Tibial nerve (tissue), 4 donors: ENCODE results near the gene GALNT14. TPM values are rescaled to one million over a fixed set of nuclear protein-coding genes. Genes with fewer than 3 reads are reported as not detected.

Experiments
- DNase-seq, 2 donors: peaks; one replicate each; pipeline ENCODE4 v3.0.0-alpha.2; 2019; ENCODE audit warnings: low spot score in 2 of 2
- H3K27ac ChIP-seq, 4 donors: fragments of 200-600 bp; sonication (generic) in 3 of 4; one replicate each; pipeline ENCODE4 v1.5.1; 2017 to 2019; ENCODE audit warnings: mild to moderate bottlenecking in 1 of 4
- H3K27me3 ChIP-seq, 2 donors: fragments of 200-600 bp; sonication (generic) in 1 of 2; one replicate each; pipeline versions ENCODE4 v1.5.1 to v1.6.0; 2017 to 2019
- H3K36me3 ChIP-seq, 3 donors: fragments of 200-600 bp; sonication (generic); one replicate each; pipeline ENCODE4 v1.5.1; 2018 to 2019
- H3K4me1 ChIP-seq, 4 donors: fragments of 200-600 bp; sonication (generic) in 3 of 4; one replicate each; pipeline ENCODE4 v1.5.1; 2017 to 2019
- H3K4me3 ChIP-seq, 4 donors: fragments of 200-600 bp; sonication (generic) in 3 of 4; one replicate each; pipeline ENCODE4 v1.5.1; 2017 to 2019; ENCODE audit warnings: mild to moderate bottlenecking in 1 of 4, moderate library complexity in 1 of 4
- H3K9me3 ChIP-seq, 4 donors: fragments of 200-600 bp; sonication (generic) in 3 of 4; one replicate each; pipeline ENCODE4 v1.5.1; 2017 to 2019
- EP300 ChIP-seq, 2 donors: sonication (generic); formaldehyde crosslinking; IDR thresholded peaks; one replicate each; pipeline ENCODE4 v1.6.1; 2017; ENCODE audit warnings: antibody characterized with exemption in 2 of 2, mild to moderate bottlenecking in 1 of 2
- POLR2A ChIP-seq, 2 donors: fragments of 450-650 bp; IDR thresholded peaks; one replicate each; pipeline ENCODE4 v1.6.1; 2017; ENCODE audit warnings: antibody characterized with exemption in 2 of 2, mild to moderate bottlenecking in 2 of 2, moderate library complexity in 2 of 2
- WGBS, 2 donors: methylation state at CpG; one replicate each; pipeline ENCODE4 v1.1.5; 2018; 5-methylcytosine and 5-hydroxymethylcytosine counted together
- total RNA-seq, 4 donors: library from RNA; depleted of rRNA; stranded (reverse); fragments of >200 nt; gene quantifications; one replicate each; pipeline ENCODE4 v1.1.0, GENCODE V29; 2016
- TF ChIP-seq, protein P1 (sequence below), 5 experiments: fragments of 200-600 bp in 3 of 5; fragments of 450-650 bp in 2 of 5; sonication (generic) in 3 of 5; IDR thresholded peaks; one replicate each; pipeline ENCODE4 v1.5.1; 2016 to 2019; ENCODE audit warnings: antibody characterized with exemption in 5 of 5, mild to moderate bottlenecking in 3 of 5, moderate library complexity in 2 of 5

The GALNT14 gene
- total RNA-seq, 4 donors from 2014 or later = 0.21 to 4.2 (median 0.78) TPM; not detected in 1

GRCh38 chr2:30971231-30972025 lies 166.8 kb downstream of the GALNT14 start:
- H3K9me3 ChIP-seq = no peaks in the 10 kb centered on the region
- no peak overlapping the region for H3K4me3 ChIP-seq
- H3K36me3 ChIP-seq = no peaks in the 10 kb centered on the region
- no peaks in the 10 kb centered on the region for H3K4me1 ChIP-seq
- DNase-seq = no peak
- 73 to 79% methylated on average over 19 of the region's 19 CpGs for WGBS, 2 donors
- H3K27me3 ChIP-seq = no peaks in the 10 kb centered on the region
- H3K27ac ChIP-seq = no peak overlapping the region
- no peak for TF ChIP-seq EP300 (IDR thresholded peaks at IDR 0.05)
- TF ChIP-seq, protein P1, sequence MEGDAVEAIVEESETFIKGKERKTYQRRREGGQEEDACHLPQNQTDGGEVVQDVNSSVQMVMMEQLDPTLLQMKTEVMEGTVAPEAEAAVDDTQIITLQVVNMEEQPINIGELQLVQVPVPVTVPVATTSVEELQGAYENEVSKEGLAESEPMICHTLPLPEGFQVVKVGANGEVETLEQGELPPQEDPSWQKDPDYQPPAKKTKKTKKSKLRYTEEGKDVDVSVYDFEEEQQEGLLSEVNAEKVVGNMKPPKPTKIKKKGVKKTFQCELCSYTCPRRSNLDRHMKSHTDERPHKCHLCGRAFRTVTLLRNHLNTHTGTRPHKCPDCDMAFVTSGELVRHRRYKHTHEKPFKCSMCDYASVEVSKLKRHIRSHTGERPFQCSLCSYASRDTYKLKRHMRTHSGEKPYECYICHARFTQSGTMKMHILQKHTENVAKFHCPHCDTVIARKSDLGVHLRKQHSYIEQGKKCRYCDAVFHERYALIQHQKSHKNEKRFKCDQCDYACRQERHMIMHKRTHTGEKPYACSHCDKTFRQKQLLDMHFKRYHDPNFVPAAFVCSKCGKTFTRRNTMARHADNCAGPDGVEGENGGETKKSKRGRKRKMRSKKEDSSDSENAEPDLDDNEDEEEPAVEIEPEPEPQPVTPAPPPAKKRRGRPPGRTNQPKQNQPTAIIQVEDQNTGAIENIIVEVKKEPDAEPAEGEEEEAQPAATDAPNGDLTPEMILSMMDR (IDR thresholded peaks at IDR 0.05) = no peak
- TF ChIP-seq POLR2A (IDR thresholded peaks at IDR 0.05) = no peak

- 73 to 79% methylated on average over 4 of the region's 4 CpGs for WGBS, 2 donors
- H3K9me3 ChIP-seq = no peaks in the 10 kb centered on the region
- H3K27ac ChIP-seq = no peak overlapping the region
- H3K36me3 ChIP-seq = no peaks in the 10 kb centered on the region
- H3K27me3 ChIP-seq = no peaks in the 10 kb centered on the region
- no peaks in the 10 kb centered on the region for H3K4me1 ChIP-seq
- no peak for DNase-seq
- TF ChIP-seq, protein P1 (IDR thresholded peaks at IDR 0.05) = no peak
- TF ChIP-seq POLR2A (IDR thresholded peaks at IDR 0.05) (no peak), EP300 (IDR thresholded peaks at IDR 0.05) (no peak)
- H3K4me3 ChIP-seq = no peak overlapping the region
Observed at GRCh38 chr2:30968660-30969397, 169.4 kb downstream of the GALNT14 start.

DNA sequence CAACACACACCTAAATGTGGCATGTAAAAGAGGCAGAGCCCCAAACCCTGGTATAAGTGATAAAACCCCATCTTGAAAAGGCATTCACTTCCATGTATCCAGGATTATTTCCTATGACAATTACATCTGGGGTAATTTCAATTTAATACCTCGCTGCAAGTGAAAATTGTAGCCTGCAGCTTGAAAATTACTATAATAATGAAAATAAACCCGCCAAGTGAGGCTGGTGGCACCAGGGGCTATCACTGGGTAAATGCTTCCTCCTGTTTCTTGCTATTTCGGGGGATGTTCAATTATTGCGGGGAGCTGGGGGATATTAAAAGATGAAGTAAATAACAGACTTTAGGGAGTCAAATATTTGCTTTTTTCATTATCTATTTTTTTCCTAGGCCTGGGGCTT lies 171.5 kb downstream of the GALNT14 start:
- Histone ChIP-seq H3K27me3 (no peaks in the 10 kb centered on the region), H3K4me3 (no peak overlapping the region), H3K9me3 (no peaks in the 10 kb centered on the region), H3K4me1 (no peaks in the 10 kb centered on the region), H3K36me3 (no peaks in the 10 kb centered on the region), H3K27ac (no peak overlapping the region)
- no peak for DNase-seq
- 86 to 89% methylated on average over 4 of the region's 4 CpGs for whole genome bisulfite sequencing, 2 donors
- TF ChIP-seq POLR2A (IDR thresholded peaks at IDR 0.05) = no peak
- TF ChIP-seq, protein P1 (IDR thresholded peaks at IDR 0.05) = no peak
- no peak for TF ChIP-seq EP300 (IDR thresholded peaks at IDR 0.05)

DNA sequence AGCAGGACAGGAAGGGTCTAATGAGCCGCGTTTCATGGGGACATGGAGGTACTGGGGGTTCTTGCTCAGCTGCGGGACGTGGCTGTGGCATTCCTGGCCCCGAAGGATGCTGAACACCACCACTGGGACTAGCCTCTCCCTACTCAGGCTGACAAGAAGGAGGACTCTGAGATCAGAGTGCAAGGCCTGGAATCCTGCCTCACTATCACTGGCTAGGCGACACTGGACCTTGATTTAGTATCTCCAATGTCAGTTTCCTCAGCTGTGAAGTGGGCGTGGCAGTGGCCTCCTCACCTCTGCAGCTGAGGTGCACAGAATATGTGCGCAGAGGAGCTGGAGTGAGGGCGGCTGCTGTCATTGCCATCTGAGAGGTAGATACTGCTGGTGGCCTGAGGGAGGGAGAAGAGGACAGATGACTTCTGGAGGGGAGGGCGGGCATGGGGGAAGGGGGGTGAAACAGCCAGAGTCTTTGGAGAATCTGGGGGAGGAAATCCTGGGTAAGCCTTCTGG lies 173.2 kb downstream of the GALNT14 start:
- no peak overlapping the region for H3K27ac ChIP-seq
- no peak for TF ChIP-seq POLR2A (IDR thresholded peaks at IDR 0.05)
- TF ChIP-seq, protein P1 (IDR thresholded peaks at IDR 0.05) = no peak
- TF ChIP-seq EP300 (IDR thresholded peaks at IDR 0.05) = no peak
- no peaks in the 10 kb centered on the region for H3K4me1 ChIP-seq
- H3K9me3 ChIP-seq = no peaks in the 10 kb centered on the region
- 78 to 84% methylated on average over 9 to 10 of the region's 10 CpGs for WGBS, 2 donors
- H3K36me3 ChIP-seq = no peaks in the 10 kb centered on the region
- H3K4me3 ChIP-seq = no peak overlapping the region
- no peaks in the 10 kb centered on the region for H3K27me3 ChIP-seq
- DNase-seq = no peak
